Measurements from ENCODE around the gene UGCG.
"Not testable (repeated sequence)": the region's sequence is repeated elsewhere in the genome, so short reads cannot be mapped to it uniquely, and the experiment has no call there.

The UGCG gene

GRCh38 chr9:111919875-111920274 is 23.3 kb downstream of the UGCG start:
- DNase-seq (ENCODE audit: low read depth): no peak

GRCh38 chr9:111920531-111920930 is 23.9 kb downstream of the UGCG start:
- DNase-seq (ENCODE audit: low read depth): no peak

GRCh38 chr9:111922324-111923013 is 25.9 kb downstream of the UGCG start:
- no peak for DNase-seq (ENCODE audit: low read depth)

GRCh38 chr9:111924281-111924680 is 27.7 kb downstream of the UGCG start:
- no peak for DNase-seq (ENCODE audit: low read depth)

- DNase-seq (ENCODE audit: low read depth): no peak
These were observed 28.6 kb downstream of the UGCG start for GRCh38 chr9:111925017-111925770.

- DNase-seq (ENCODE audit: low read depth): no peak
These were observed 29.2 kb downstream of the UGCG start for GRCh38 chr9:111925784-111926183.

- peak; percentile 33 for DNase-seq (ENCODE audit: low read depth)
These were observed 29.8 kb downstream of the UGCG start for GRCh38 chr9:111926421-111926875.

- no peak for DNase-seq (ENCODE audit: low read depth)
These were observed 31.7 kb downstream of the UGCG start for GRCh38 chr9:111928359-111928720.

- no peak for DNase-seq (ENCODE audit: low read depth)
These were observed 38.1 kb downstream of the UGCG start for GRCh38 chr9:111934747-111935146.

GRCh38 chr9:111936391-111936790 is 39.8 kb downstream of the UGCG start:
- DNase-seq (ENCODE audit: low read depth): no peak

GRCh38 chr9:111937301-111937700 is 40.7 kb downstream of the UGCG start:
- no peak for DNase-seq (ENCODE audit: low read depth)

- DNase-seq (ENCODE audit: low read depth): peak; percentile 52
These were observed 41.3 kb downstream of the UGCG start for GRCh38 chr9:111937781-111938426.

GRCh38 chr9:111938427-111938800 is 41.8 kb downstream of the UGCG start:
- no peak for DNase-seq (ENCODE audit: low read depth)

GRCh38 chr9:111939322-111939721 is 42.7 kb downstream of the UGCG start:
- DNase-seq (ENCODE audit: low read depth): no peak

- no peak for DNase-seq (ENCODE audit: low read depth)
These were observed 44.1 kb downstream of the UGCG start for GRCh38 chr9:111940697-111941096.

- no peak for DNase-seq (ENCODE audit: low read depth)
These were observed 46.6 kb downstream of the UGCG start for GRCh38 chr9:111943200-111943599.

- DNase-seq (ENCODE audit: low read depth): no peak
These were observed 47.1 kb downstream of the UGCG start for GRCh38 chr9:111943746-111944145.

- DNase-seq (ENCODE audit: low read depth): no peak
These were observed 47.7 kb downstream of the UGCG start for GRCh38 chr9:111944241-111944866.

- DNase-seq (ENCODE audit: low read depth): no peak
These were observed 48.6 kb downstream of the UGCG start for GRCh38 chr9:111945216-111945615.

GRCh38 chr9:111948109-111948508 is 51.5 kb downstream of the UGCG start:
- DNase-seq (ENCODE audit: low read depth): not testable (repeated sequence)

GRCh38 chr9:111948951-111949350 is 52.3 kb downstream of the UGCG start:
- DNase-seq (ENCODE audit: low read depth): no peak

- DNase-seq (ENCODE audit: low read depth): no peak
These were observed 53.3 kb downstream of the UGCG start for GRCh38 chr9:111949919-111950318.

GRCh38 chr9:111952559-111952958 is 55.9 kb downstream of the UGCG start:
- DNase-seq (ENCODE audit: low read depth): no peak

All from activated T-cell treated with anti-CD3 and anti-CD28 coated beads for 24 hours (primary cell).